IMR-90 (cell line): ENCODE data around the gene ARHGEF18. TPM values are rescaled to one million over a fixed set of nuclear protein-coding genes. Genes with fewer than 3 reads are reported as not detected.

ENCODE experiments used
- ATAC-seq: fragments of 200-7000 bp; cut with Tn5 transposase; 2 replicates; pipeline ENCODE4 v1.9.1; 2020; ENCODE audit warnings: low read depth, mild to moderate bottlenecking, moderate library complexity
- BruUV-seq: library from RNA; stranded (reverse); fragments of 400-500 nt; replicated peaks from 2 replicates; lab custom pipeline; 2021; lab: Mats Ljungman, UMichigan
- CTCF ChIA-PET: fragments of 300-600 bp; formaldehyde crosslinking; extraction: SDS; loops from one replicate; lab custom pipeline; 2021; ENCODE audit warnings: antibody characterized with exemption; lab: Yijun Ruan, JAX
- POLR2A ChIA-PET: fragments of 300-600 bp; sonication (Branson Sonifier 250); formaldehyde crosslinking; loops from one replicate; lab custom pipeline; 2022; ENCODE audit warnings: antibody characterized with exemption; ENCODE audit not compliant: unreplicated experiment; lab: Charles Lee
- DNase-seq: peaks from one replicate; pipeline ENCODE4 v3.0.0; 2013
- H2AFZ ChIP-seq: replicated peaks from 2 replicates; pipeline ENCODE3; 2013; ENCODE audit warnings: low read length, mild to moderate bottlenecking; ENCODE audit not compliant: poor library complexity
- H2AK5ac ChIP-seq: 2 replicates; pipeline ENCODE4 v1.6.1; 2013; ENCODE audit warnings: low read depth, low read length, inconsistent platforms
- H2AK9ac ChIP-seq: replicated peaks from 2 replicates; pipeline ENCODE3; 2013; ENCODE audit warnings: mild to moderate bottlenecking, low read depth, low read length, moderate library complexity; ENCODE audit not compliant: poor library complexity
- H2BK120ac ChIP-seq: 2 replicates; pipeline ENCODE4 v1.6.1; 2013; ENCODE audit warnings: low read depth, low read length, inconsistent platforms
- H2BK15ac ChIP-seq: 3 replicates; pipeline ENCODE4 v1.6.1; 2013; ENCODE audit warnings: low read depth, low read length, inconsistent platforms
- H2BK20ac ChIP-seq: 2 replicates; pipeline ENCODE4 v1.6.1; 2013; ENCODE audit warnings: low read depth, mild to moderate bottlenecking, inconsistent platforms, low read length, moderate library complexity
- H2BK5ac ChIP-seq: 2 replicates; pipeline ENCODE4 v1.6.1; 2013; ENCODE audit warnings: mild to moderate bottlenecking, low read depth, low read length, inconsistent platforms; ENCODE audit not compliant: poor library complexity, severe bottlenecking
- H3K14ac ChIP-seq: replicated peaks from 2 replicates; pipeline ENCODE4 v1.6.1; 2013; ENCODE audit warnings: low read depth, low read length, inconsistent platforms
- H3K18ac ChIP-seq: 2 replicates; pipeline ENCODE4 v1.6.1; 2013; ENCODE audit warnings: low read depth, low read length, control low read depth
- H3K23ac ChIP-seq: 2 replicates; pipeline ENCODE4 v1.6.1; 2013; ENCODE audit warnings: low read depth, low read length, inconsistent platforms
- H3K27ac ChIP-seq: 2 replicates; pipeline ENCODE4 v1.5.1; 2013; ENCODE audit warnings: mild to moderate bottlenecking, control low read depth, low read length; ENCODE audit not compliant: insufficient read depth
- H3K27me3 ChIP-seq: 2 replicates; pipeline ENCODE4 v1.6.1; 2013; ENCODE audit warnings: low read length; ENCODE audit not compliant: control insufficient read depth, insufficient read depth
- H3K36me3 ChIP-seq: 2 replicates; pipeline ENCODE4 v1.6.1; 2013; ENCODE audit warnings: low read length, mixed read lengths; ENCODE audit not compliant: control insufficient read depth, insufficient read depth
- H3K4ac ChIP-seq: 2 replicates; pipeline ENCODE4 v1.6.1; 2013; ENCODE audit warnings: low read depth, low read length, inconsistent platforms
- H3K4me1 ChIP-seq: 2 replicates; pipeline ENCODE4 v1.6.1; 2013; ENCODE audit warnings: low read length, mixed read lengths; ENCODE audit not compliant: control insufficient read depth, insufficient read depth
- H3K4me2 ChIP-seq: 2 replicates; pipeline ENCODE4 v1.6.1; 2013; ENCODE audit warnings: low read depth, mild to moderate bottlenecking, control low read depth, low read length, moderate library complexity
- H3K4me3 ChIP-seq: 2 replicates; pipeline ENCODE4 v1.5.1; 2013; ENCODE audit warnings: low read depth, mild to moderate bottlenecking, control low read depth, low read length, moderate library complexity; ENCODE audit not compliant: insufficient read depth
- H3K56ac ChIP-seq: 2 replicates; pipeline ENCODE4 v1.6.1; 2013; ENCODE audit warnings: low read length, inconsistent platforms; ENCODE audit not compliant: insufficient read depth; ENCODE audit errors: extremely low read depth
- H3K79me1 ChIP-seq, 2 experiments: 2 replicates each; pipeline ENCODE4 v1.6.1; 2013; ENCODE audit warnings: low read length in 2 of 2, inconsistent platforms in 1 of 2, low read depth in 1 of 2
- H3K9ac ChIP-seq: 2 replicates; pipeline ENCODE4 v1.6.1; 2013; ENCODE audit warnings: low read depth, low read length, control low read depth
- H3K9me1 ChIP-seq: 2 replicates; pipeline ENCODE4 v1.6.1; 2013; ENCODE audit warnings: low read length, inconsistent platforms; ENCODE audit not compliant: insufficient read depth
- H3K9me3 ChIP-seq: 2 replicates; pipeline ENCODE4 v1.6.1; 2013; ENCODE audit warnings: low read length; ENCODE audit not compliant: control insufficient read depth, insufficient read depth
- H4K20me1 ChIP-seq: 2 replicates; pipeline ENCODE4 v1.6.1; 2013; ENCODE audit warnings: low read length, inconsistent platforms; ENCODE audit not compliant: insufficient read depth
- H4K5ac ChIP-seq: 2 replicates; pipeline ENCODE4 v1.6.1; 2013; ENCODE audit warnings: mild to moderate bottlenecking, low read depth, low read length, control low read depth
- H4K8ac ChIP-seq, 2 experiments: 2 replicates each; pipeline ENCODE4 v1.6.1; 2013; ENCODE audit warnings: low read depth in 2 of 2, low read length in 2 of 2, control low read depth in 1 of 2, inconsistent platforms in 1 of 2
- H4K91ac ChIP-seq: 2 replicates; pipeline ENCODE4 v1.6.1; 2013; ENCODE audit warnings: low read depth, low read length, inconsistent platforms; ENCODE audit not compliant: insufficient read depth
- BHLHE40 ChIP-seq: fragments of 150-350 bp; IDR thresholded peaks from 2 replicates; pipeline ENCODE4 v1.6.1; 2016; ENCODE audit warnings: mild to moderate bottlenecking, low read depth, low read length
- CEBPB ChIP-seq: IDR thresholded peaks from 2 replicates; pipeline ENCODE4 v1.6.1; 2012; ENCODE audit warnings: low read depth, low read length, improper control_type of control experiment
- CHD1 ChIP-seq: IDR thresholded peaks from 2 replicates; pipeline ENCODE4 v1.6.1; 2012; ENCODE audit warnings: low read depth, low read length, improper control_type of control experiment
- CTCF ChIP-seq: conservative IDR thresholded peaks from 2 replicates; pipeline ENCODE4 v1.5.1; 2012; ENCODE audit warnings: mild to moderate bottlenecking, low read depth, low read length, improper control_type of control experiment
- ELK1 ChIP-seq: fragments of 150-350 bp; IDR thresholded peaks from 2 replicates; pipeline ENCODE4 v1.6.1; 2016; ENCODE audit warnings: low read depth, mild to moderate bottlenecking, low read length, moderate library complexity, borderline replicate concordance
- FOS ChIP-seq: fragments of 150-350 bp; IDR thresholded peaks from 2 replicates; pipeline ENCODE4 v1.6.1; 2016; ENCODE audit warnings: low read depth, low read length
- MXI1 ChIP-seq: IDR thresholded peaks from 2 replicates; pipeline ENCODE4 v1.6.1; 2012; ENCODE audit warnings: low read depth, mild to moderate bottlenecking, low read length, moderate library complexity, borderline replicate concordance
- NFE2L2 ChIP-seq: fragments of 150-350 bp; IDR thresholded peaks from 2 replicates; pipeline ENCODE4 v1.6.1; 2016; ENCODE audit warnings: low read depth, mild to moderate bottlenecking, low read length
- POLR2A ChIP-seq: IDR thresholded peaks from 2 replicates; pipeline ENCODE4 v1.6.1; 2012; ENCODE audit warnings: mild to moderate bottlenecking, low read depth, low read length
- RAD21 ChIP-seq: IDR thresholded peaks from 2 replicates; pipeline ENCODE4 v1.6.1; 2012; ENCODE audit warnings: low read length, improper control_type of control experiment
- RCOR1 ChIP-seq: IDR thresholded peaks from 2 replicates; pipeline ENCODE4 v1.6.1; 2012; ENCODE audit warnings: mild to moderate bottlenecking, low read length, improper control_type of control experiment; ENCODE audit not compliant: insufficient replicate concordance
- RFX5 ChIP-seq: IDR thresholded peaks from 2 replicates; pipeline ENCODE4 v1.8.0; 2012; ENCODE audit warnings: low read depth, mild to moderate bottlenecking, low read length, moderate library complexity
- SMC3 ChIP-seq: fragments of 150-350 bp; IDR thresholded peaks from 2 replicates; pipeline ENCODE4 v1.6.1; 2016; ENCODE audit warnings: low read depth, mild to moderate bottlenecking, antibody characterized with exemption, low read length, moderate library complexity
- USF2 ChIP-seq: fragments of 150-350 bp; IDR thresholded peaks from 2 replicates; pipeline ENCODE4 v1.6.1; 2017; ENCODE audit warnings: mild to moderate bottlenecking, antibody characterized with exemption, low read length, low read depth
- WGBS, 2 experiments: methylation state at CpG; one replicate each; pipeline versions ENCODE4 v1.1.5 to v1.1.7; 2013; ENCODE audit warnings: missing lambda C conversion rate in 2 of 2; ENCODE audit not compliant: insufficient read length in 1 of 2; ENCODE audit errors: extremely low coverage in 2 of 2; 5-methylcytosine and 5-hydroxymethylcytosine counted together
- dilution Hi-C: fragments of 300-500 bp; cut with HindIII; formaldehyde crosslinking; loops from one replicate; pipeline ENCODE4 v1.14.3; 2018; ENCODE audit warnings: low sequenced_read_pairs; ENCODE audit not compliant: unreplicated experiment
- in situ Hi-C: fragments of 300-500 bp; cut with MboI; formaldehyde crosslinking; loops from 3 replicates; pipeline ENCODE4 v1.14.3; 2019; ENCODE audit warnings: low sequenced_read_pairs, inconsistent platforms, mixed read lengths
- intact Hi-C: fragments of 100-400 bp; cut with micrococcal nuclease; formaldehyde crosslinking; loops from 2 replicates; pipeline ENCODE4 v1.10.0; 2022
- polyA plus RNA-seq, 3 experiments: library from polyadenylated mRNA; depleted of rRNA; stranded (reverse); fragments of >200 nt; gene quantifications; 2 replicates each; pipeline ENCODE4 v1.2.3, GENCODE V29; 2012; ENCODE audit warnings: low replicate concordance in 1 of 3
- total RNA-seq: library from RNA; depleted of rRNA; stranded (reverse); fragments of >200 nt; gene quantifications from 2 replicates; pipeline ENCODE4 v1.2.3, GENCODE V29; 2012

The ARHGEF18 gene
- total and polyA plus RNA-seq, 2 of the 4 experiments (the other 2 are of a cell fraction), result 11.6 to 12.4 TPM

GRCh38 chr19:7340959-7341837 is 7.5 kb upstream of the ARHGEF18 start:
- H4K91ac ChIP-seq, result no peak overlapping the region
- H3K27me3 ChIP-seq, result peaks cover 6% of the 10 kb centered on the region; the same call in 1 of the 2 replicates
- TF ChIP-seq NFE2L2, result no peak
- TF ChIP-seq RAD21, result peak; percentile 98
- TF ChIP-seq CHD1, result no peak
- no peak for TF ChIP-seq MXI1
- TF ChIP-seq USF2, result no peak
- TF ChIP-seq BHLHE40, result no peak
- TF ChIP-seq CEBPB, result no peak
- no peak for TF ChIP-seq RCOR1
- TF ChIP-seq POLR2A, result peak; percentile 48; the same call in 1 of the 2 replicates
- TF ChIP-seq RFX5, result no peak
- TF ChIP-seq SMC3, result peak; percentile 98
- TF ChIP-seq FOS, result no peak
- TF ChIP-seq CTCF, result peak; percentile 97
- TF ChIP-seq ELK1, result no peak

More at GRCh38 chr19:7340959-7341837, 7.5 kb upstream of the ARHGEF18 start:
- Histone ChIP-seq H4K20me1 (no peaks in the 10 kb centered on the region), H3K4me2 (no peak overlapping the region), H2BK15ac (no peak overlapping the region), H2AK9ac (no peak overlapping the region), H3K4me1 (no peaks in the 10 kb centered on the region), H3K36me3 (no peaks in the 10 kb centered on the region), H3K23ac (no peak overlapping the region), H3K4ac (no peak overlapping the region), H3K18ac (no peak overlapping the region), H3K14ac (no peak overlapping the region), H2AFZ (peak overlapping the region; percentile 48), H2BK20ac (no peak overlapping the region), H3K4me3 (no peak overlapping the region), H3K9ac (no peak overlapping the region), H3K9me1 (no peaks in the 10 kb centered on the region), H3K56ac (no peak overlapping the region), H3K27ac (no peak overlapping the region), H4K5ac (no peak overlapping the region), H2AK5ac (no peak overlapping the region), H2BK120ac (no peak overlapping the region), H3K79me1 (no peaks in the 10 kb centered on the region), H3K9me3 (no peaks in the 10 kb centered on the region), H2BK5ac (no peak overlapping the region), H4K8ac (no peak overlapping the region)
- no TSS peak for BruUV-seq
- intact Hi-C loops, result loop anchor here (1.0 to 2.0 kb wide), 3 partner anchors 192 to 478 kb away; no protein-coding TSS in a partner anchor
- dilution Hi-C loops, result no loop called here
- 61% methylated on average over 8 of the region's 22 CpGs; no CpG with 5 or more reads in 1 of the 2 experiments for WGBS, 2 experiments
- POLR2A ChIA-PET, result no interaction called here
- ATAC-seq (peak; percentile 95), DNase-seq (peak; percentile 64)
- in situ Hi-C loops, result loop anchor here (5.0 kb wide), 1 partner anchor 239 kb away; no protein-coding TSS in a partner anchor
- CTCF ChIA-PET, result interaction anchor here (0.6 to 2.6 kb wide), 7 partner anchors 13 to 241 kb away, joined by 3 to 12 read pairs (median 6); no protein-coding TSS in a partner anchor
